Heart left ventricle (tissue), 13 donors: ENCODE results near the gene WSB1.

Experiments
- POLR2A ChIP-seq, 2 donors: fragments of 450-650 bp; IDR thresholded peaks; one replicate each; pipeline ENCODE4 v1.6.1; 2017; ENCODE audit warnings: antibody characterized with exemption in 2 of 2, mild to moderate bottlenecking in 2 of 2, moderate library complexity in 2 of 2
- TF ChIP-seq, protein P1 (sequence below), 12 donors: fragments of 200-600 bp; sonication (generic) in 4 of 12; IDR thresholded peaks; one replicate each; pipeline versions ENCODE4 v1.5.0 to v1.8.0; 2018 to 2022; ENCODE audit warnings: antibody characterized with exemption in 12 of 12, mild to moderate bottlenecking in 5 of 12
- donor health status: ischemic (EF 13 %, LVEDD 7.1; RV severe dilation, severe dysfunction).
- donor health status: DM: no; HTN: yes; CAD: no.
- donor health status: DM: no; HTN: no; CAD: no.
- donor health status: ischemic (EF 25% LVEDD 6.9; RV normal size, moderate dysfunction).
- donor health status: ischemic (EF 25% LVEDD 5.7; RV mildly dilated, moderate dysfunction).
- donor health status: ischemic (EF 35%, LVEDD 5.7; RV mildly dilated, moderate dysfunction).
- donor health status: nonischemic (EF 11% LVEDD 7.7; RV severe dilation, severe dysfunction).
- donor health status: DM: yes; HTN: yes; CAD: no.
- donor health status: PGD.
- donor health status: ischemic (EF 29% LVEDD 5.4; RV normal size, mild dysfunction).
- donor health status: nonischemic (EF 23%, LVEDD 6.1; RV moderate dilation, normal function).

DNA sequence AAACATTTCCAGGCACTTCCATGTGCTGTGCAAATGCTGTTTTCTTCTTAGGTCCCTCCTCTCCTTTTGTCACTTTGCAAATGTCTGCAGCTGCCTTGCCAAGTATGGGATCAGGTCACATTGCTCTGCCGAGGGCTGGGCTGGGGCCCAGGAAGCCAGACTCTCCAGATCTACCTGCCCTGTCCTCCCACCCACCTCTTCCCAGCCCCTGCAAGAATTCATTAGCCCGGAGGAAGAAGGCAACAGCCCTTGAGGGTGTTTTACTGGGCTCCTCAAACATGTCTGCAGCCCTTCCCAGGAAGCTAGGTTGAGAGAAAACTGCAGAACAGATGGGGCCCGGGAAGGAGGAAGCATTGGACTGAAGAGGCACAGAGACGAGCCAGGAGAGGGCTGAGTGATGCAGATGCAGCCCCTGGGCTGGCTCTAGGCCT is 47.1 kb downstream of the WSB1 start:
- TF ChIP-seq, protein P1, sequence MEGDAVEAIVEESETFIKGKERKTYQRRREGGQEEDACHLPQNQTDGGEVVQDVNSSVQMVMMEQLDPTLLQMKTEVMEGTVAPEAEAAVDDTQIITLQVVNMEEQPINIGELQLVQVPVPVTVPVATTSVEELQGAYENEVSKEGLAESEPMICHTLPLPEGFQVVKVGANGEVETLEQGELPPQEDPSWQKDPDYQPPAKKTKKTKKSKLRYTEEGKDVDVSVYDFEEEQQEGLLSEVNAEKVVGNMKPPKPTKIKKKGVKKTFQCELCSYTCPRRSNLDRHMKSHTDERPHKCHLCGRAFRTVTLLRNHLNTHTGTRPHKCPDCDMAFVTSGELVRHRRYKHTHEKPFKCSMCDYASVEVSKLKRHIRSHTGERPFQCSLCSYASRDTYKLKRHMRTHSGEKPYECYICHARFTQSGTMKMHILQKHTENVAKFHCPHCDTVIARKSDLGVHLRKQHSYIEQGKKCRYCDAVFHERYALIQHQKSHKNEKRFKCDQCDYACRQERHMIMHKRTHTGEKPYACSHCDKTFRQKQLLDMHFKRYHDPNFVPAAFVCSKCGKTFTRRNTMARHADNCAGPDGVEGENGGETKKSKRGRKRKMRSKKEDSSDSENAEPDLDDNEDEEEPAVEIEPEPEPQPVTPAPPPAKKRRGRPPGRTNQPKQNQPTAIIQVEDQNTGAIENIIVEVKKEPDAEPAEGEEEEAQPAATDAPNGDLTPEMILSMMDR (IDR thresholded peaks at IDR 0.05) = no peak
- TF ChIP-seq POLR2A (IDR thresholded peaks at IDR 0.05) = no peak
